Peyer's patch (tissue), 4 donors: Measurements from ENCODE around the gene UGCG.

ENCODE experiments used
- CTCF ChIP-seq, 6 experiments: fragments of 450-650 bp in 4 of 6; fragments of 200-600 bp in 2 of 6; sonication (generic) in 1 of 6; IDR thresholded peaks; one replicate each; pipeline ENCODE4 v1.5.1; 2017 to 2019; ENCODE audit warnings: antibody characterized with exemption in 6 of 6, mild to moderate bottlenecking in 3 of 6, moderate library complexity in 1 of 6
- POLR2A ChIP-seq, 2 donors: fragments of 450-650 bp; IDR thresholded peaks; one replicate each; pipeline ENCODE4 v1.5.1; 2017; ENCODE audit warnings: antibody characterized with exemption in 2 of 2, mild to moderate bottlenecking in 2 of 2, moderate library complexity in 2 of 2

DNA sequence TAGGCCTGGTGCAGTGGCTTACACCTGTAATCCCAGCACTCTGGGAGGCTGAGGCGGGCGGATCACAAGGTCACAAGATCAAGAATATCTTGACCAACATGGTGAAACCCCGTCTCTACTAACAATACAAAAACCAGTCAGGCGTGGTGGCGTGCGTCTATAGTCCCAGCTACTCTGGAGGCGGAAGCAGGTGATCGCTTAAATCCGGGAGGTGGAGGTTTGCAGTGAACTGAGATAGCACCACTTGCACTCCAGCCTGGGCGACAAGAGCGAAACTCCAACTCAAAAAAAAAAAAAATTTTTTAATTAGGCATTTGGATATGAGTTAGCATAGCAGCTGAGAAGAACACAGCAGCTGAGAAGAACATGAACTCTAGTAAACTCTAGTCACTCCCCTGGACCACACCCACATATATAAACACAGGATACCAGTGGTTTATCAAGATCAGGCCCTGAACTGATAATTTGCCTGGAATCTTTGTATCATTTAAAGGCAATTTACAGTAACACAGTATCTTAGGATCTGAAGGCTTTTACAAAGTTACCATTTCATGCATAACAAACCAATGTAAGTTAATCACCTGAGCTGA is 4.6 kb upstream of the UGCG start:
- peak in 1 of 2 donors; percentile 6 for TF ChIP-seq POLR2A (IDR thresholded peaks at IDR 0.05)
- no peak for TF ChIP-seq CTCF (IDR thresholded peaks at IDR 0.05)
